Measurements from ENCODE around the gene MAP2K6.

The MAP2K6 gene

DNA sequence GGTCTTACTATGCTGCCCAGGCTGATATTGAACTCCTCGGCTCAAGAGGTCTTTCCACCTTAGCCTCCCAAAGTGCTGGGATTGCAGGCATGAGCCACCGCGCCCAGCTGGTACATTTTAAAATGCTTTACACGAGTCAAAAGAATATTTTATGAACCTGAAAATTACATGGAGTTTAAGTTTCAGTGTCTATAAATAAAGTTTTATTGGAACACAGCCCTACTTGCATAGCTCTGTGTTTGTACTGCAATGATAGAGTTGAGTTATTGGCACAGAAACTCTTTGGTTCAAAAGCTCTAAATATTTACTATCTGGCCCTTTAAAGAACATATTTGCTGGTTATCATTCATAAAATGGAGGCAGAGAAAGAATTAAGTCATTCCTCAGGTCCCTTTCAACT, 24.3 kb downstream of the MAP2K6 start:
- Mint-ChIP-seq H3K4me1 (ENCODE audit: low read depth) (peaks cover 17% of the 10 kb centered on the region), H3K27me3 (no peaks in the 10 kb centered on the region), H3K27ac (no peak overlapping the region), H3K4me3 (no peak overlapping the region), H3K36me3 (peaks cover 14% of the 10 kb centered on the region), H3K9me3 (ENCODE audit: low read depth) (peaks cover 8% of the 10 kb centered on the region)

DNA sequence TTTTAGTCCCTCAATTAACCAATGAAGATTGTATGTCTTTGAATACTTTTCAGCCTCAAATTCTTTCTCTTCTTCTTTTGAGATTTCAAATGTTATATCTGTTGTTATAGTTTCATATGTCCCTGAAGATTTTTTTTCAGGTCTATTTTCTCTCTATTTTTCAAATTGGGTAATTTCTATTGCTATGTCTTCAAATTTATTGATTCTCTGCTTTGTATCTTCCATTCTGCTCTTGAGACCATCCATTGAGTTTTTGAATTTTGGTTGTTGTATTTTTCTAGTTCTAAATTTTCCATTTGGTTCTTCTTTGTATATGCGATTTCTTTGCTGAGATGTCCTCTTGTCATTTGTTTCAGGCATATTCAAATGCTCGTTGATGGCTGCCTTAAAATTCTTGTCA, 26.7 kb downstream of the MAP2K6 start:
- no peak overlapping the region for H3K4me3 Mint-ChIP-seq
- peaks cover 26% of the 10 kb centered on the region for H3K4me1 Mint-ChIP-seq (ENCODE audit: low read depth)
- H3K36me3 Mint-ChIP-seq = peaks cover 12% of the 10 kb centered on the region
- H3K9me3 Mint-ChIP-seq (ENCODE audit: low read depth) = peaks cover 8% of the 10 kb centered on the region
- no peak overlapping the region for H3K27ac Mint-ChIP-seq
- no peaks in the 10 kb centered on the region for H3K27me3 Mint-ChIP-seq

DNA sequence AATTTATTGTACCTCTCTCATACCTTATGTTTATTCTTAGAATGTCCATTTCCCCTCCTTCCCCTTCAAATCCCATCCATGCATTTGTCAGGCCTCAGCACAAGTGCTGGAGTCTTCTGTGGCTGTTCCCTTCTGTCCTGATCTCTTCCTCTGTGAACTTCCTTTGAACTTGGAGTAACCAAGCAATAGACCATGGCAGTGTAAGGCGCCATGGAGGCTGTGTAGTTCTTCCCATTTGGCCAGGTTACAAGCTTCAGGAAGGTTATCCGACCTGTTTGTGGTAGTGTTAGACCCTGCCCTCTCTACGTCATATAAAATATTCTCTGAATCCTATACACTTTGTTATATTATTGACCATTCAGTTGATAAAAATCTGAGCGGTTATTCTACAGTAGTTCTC, 28.6 kb downstream of the MAP2K6 start:
- Mint-ChIP-seq H3K36me3 (peaks cover 6% of the 10 kb centered on the region), H3K9me3 (ENCODE audit: low read depth) (peaks cover 8% of the 10 kb centered on the region), H3K27ac (no peak overlapping the region), H3K4me3 (no peak overlapping the region), H3K27me3 (no peaks in the 10 kb centered on the region), H3K4me1 (ENCODE audit: low read depth) (peaks cover 25% of the 10 kb centered on the region)

- Mint-ChIP-seq H3K9me3 (ENCODE audit: low read depth) (peaks cover 8% of the 10 kb centered on the region), H3K36me3 (peaks cover 8% of the 10 kb centered on the region), H3K4me3 (no peak overlapping the region), H3K4me1 (ENCODE audit: low read depth) (peaks cover 25% of the 10 kb centered on the region), H3K27ac (no peak overlapping the region), H3K27me3 (no peaks in the 10 kb centered on the region)
Measured at GRCh38 chr17:69444023-69444422, 29.5 kb downstream of the MAP2K6 start.

DNA sequence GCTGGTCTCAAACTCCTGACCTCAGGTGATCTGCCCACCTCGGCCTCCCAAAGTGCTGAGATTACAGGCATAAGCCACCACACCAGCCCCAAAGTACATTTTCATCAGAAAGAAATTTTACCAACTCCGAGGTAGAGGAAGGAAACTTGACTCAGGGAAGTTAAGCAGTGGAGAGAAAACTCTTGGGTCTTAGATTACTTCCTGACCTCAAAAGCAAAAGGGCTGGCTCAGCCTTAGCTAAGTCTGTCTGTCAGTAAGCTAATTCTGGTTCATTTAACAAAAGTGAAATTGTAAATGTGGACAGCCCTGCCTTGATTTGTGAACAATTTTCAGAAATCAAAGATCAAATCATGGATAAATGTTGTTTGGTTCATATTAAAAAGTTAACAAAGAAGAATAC, 30.6 kb downstream of the MAP2K6 start:
- peak overlapping the region; percentile 62 for H3K27ac Mint-ChIP-seq
- peaks cover 7% of the 10 kb centered on the region for H3K9me3 Mint-ChIP-seq (ENCODE audit: low read depth)
- peaks cover 4% of the 10 kb centered on the region for H3K36me3 Mint-ChIP-seq
- H3K4me1 Mint-ChIP-seq (ENCODE audit: low read depth) = peaks cover 23% of the 10 kb centered on the region
- no peaks in the 10 kb centered on the region for H3K27me3 Mint-ChIP-seq
- H3K4me3 Mint-ChIP-seq = no peak overlapping the region

- Mint-ChIP-seq H3K27me3 (no peaks in the 10 kb centered on the region), H3K36me3 (peaks cover 11% of the 10 kb centered on the region), H3K27ac (no peak overlapping the region)
Measured at GRCh38 chr17:69447726-69448125, 33.2 kb downstream of the MAP2K6 start.

GRCh38 chr17:69448431-69449102, 34.1 kb downstream of the MAP2K6 start:
- Mint-ChIP-seq H3K36me3 (peaks cover 11% of the 10 kb centered on the region), H3K27me3 (no peaks in the 10 kb centered on the region), H3K27ac (no peak overlapping the region), H3K4me1 (ENCODE audit: low read depth) (peaks cover 42% of the 10 kb centered on the region), H3K4me3 (no peak overlapping the region), H3K9me3 (ENCODE audit: low read depth) (no peaks in the 10 kb centered on the region)

More at GRCh38 chr17:69447726-69448125, 33.2 kb downstream of the MAP2K6 start:
- Mint-ChIP-seq H3K4me3 (no peak overlapping the region), H3K4me1 (ENCODE audit: low read depth) (peaks cover 40% of the 10 kb centered on the region), H3K9me3 (ENCODE audit: low read depth) (no peaks in the 10 kb centered on the region)

DNA sequence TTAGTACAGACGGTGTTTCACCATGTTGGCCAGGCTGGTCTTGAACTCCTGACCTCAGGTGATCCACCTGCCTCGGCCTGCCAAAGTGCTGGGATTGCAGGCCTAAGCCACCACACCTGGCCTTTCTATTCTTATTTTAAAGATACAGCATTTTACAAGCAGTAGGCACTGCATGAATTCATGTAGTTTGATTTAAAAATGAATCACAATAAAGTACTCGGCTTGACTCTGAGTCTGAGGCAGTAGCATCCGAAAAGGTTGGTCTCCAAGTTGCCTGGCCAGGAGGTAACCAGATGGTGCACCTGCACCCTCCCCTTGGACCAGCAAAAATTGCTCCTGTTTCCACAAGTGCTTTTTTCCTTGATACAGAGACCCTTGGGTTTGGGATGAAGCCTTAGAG, 35.6 kb downstream of the MAP2K6 start:
- Mint-ChIP-seq H3K9me3 (ENCODE audit: low read depth) (no peaks in the 10 kb centered on the region), H3K4me3 (no peak overlapping the region), H3K4me1 (ENCODE audit: low read depth) (peaks cover 38% of the 10 kb centered on the region), H3K27ac (no peak overlapping the region), H3K36me3 (peaks cover 11% of the 10 kb centered on the region), H3K27me3 (no peaks in the 10 kb centered on the region)

- Mint-ChIP-seq H3K4me3 (no peak overlapping the region), H3K4me1 (ENCODE audit: low read depth) (peaks cover 32% of the 10 kb centered on the region), H3K27ac (no peak overlapping the region), H3K27me3 (no peaks in the 10 kb centered on the region), H3K36me3 (peaks cover 11% of the 10 kb centered on the region), H3K9me3 (ENCODE audit: low read depth) (no peaks in the 10 kb centered on the region)
Measured at GRCh38 chr17:69450918-69451317, 36.4 kb downstream of the MAP2K6 start.

DNA sequence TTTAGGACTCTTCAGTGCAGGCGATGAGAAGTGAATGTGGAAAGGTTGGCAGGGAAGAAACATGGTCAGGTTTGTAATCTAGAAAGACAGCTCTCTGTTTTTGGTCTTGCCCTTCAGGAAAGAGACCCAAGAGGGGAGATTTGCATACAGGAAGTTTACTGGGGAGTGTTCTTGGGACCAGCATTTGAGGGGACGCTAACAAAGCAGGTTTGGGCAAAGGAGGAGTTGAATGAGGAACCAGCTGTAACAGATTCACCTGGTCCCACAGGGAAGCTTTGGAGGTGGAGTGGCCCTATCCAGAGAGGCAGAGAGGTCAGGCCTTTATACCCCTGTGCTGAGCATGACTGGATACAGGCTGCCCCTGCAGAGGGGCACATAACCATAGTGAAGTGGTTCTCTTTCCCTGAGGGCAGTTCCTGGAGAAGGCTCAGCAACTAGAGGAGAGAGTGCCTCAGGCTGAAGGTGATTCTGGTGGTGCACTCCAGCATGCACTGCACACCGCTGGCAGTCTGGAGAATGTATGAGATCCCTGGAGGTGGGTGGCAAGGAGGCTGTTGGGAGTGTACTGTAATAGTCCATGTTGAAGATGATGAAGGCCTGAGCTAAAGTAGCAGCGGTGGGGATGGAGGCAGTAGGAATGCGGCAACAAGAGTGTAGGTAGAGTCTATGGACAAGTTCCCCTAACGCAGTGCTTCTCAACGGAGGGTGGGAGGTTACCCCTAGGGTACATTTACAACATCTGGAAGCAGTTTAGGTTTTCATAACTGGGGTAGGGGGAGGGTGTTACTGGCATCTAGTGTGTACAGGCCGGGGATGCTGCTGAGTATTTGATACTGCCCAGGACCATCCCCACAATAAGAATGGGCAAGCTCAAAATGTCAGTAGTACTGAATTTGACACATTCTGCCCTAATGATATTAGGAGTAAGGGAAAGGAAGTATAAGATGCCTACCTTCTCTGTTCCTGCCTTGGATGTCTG, 37.2 kb downstream of the MAP2K6 start:
- H3K27ac Mint-ChIP-seq = no peak overlapping the region
- H3K4me1 Mint-ChIP-seq (ENCODE audit: low read depth) = peaks cover 31% of the 10 kb centered on the region
- H3K36me3 Mint-ChIP-seq = peaks cover 12% of the 10 kb centered on the region
- no peak overlapping the region for H3K4me3 Mint-ChIP-seq
- no peaks in the 10 kb centered on the region for H3K9me3 Mint-ChIP-seq (ENCODE audit: low read depth)
- H3K27me3 Mint-ChIP-seq = no peaks in the 10 kb centered on the region

- Mint-ChIP-seq H3K27ac (no peak overlapping the region), H3K9me3 (ENCODE audit: low read depth) (no peaks in the 10 kb centered on the region), H3K27me3 (no peaks in the 10 kb centered on the region), H3K4me3 (no peak overlapping the region), H3K4me1 (ENCODE audit: low read depth) (peaks cover 34% of the 10 kb centered on the region), H3K36me3 (peaks cover 17% of the 10 kb centered on the region)
Measured at GRCh38 chr17:69452664-69453260, 38.3 kb downstream of the MAP2K6 start.

DNA sequence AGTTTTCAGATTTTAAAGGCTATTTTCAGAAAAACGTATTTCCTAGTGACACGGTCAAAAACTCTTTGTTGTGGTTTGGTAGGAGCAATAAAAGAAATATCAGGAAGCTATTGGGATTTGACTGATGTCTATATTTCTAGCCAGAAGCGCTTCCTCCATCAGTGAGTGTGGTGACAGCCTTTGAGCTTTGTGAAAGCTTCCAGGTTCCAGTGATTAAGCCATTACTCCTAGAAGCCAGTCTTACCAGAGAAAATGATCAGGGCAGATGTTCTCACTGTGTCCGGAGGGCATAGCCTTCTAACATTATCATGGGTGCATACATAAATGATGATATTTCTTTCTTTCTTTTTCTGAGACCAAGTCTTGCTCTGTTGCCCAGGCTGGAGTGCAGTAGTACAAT, 39.6 kb downstream of the MAP2K6 start:
- Mint-ChIP-seq H3K4me3 (no peak overlapping the region), H3K27me3 (no peaks in the 10 kb centered on the region), H3K36me3 (peaks cover 13% of the 10 kb centered on the region), H3K9me3 (ENCODE audit: low read depth) (no peaks in the 10 kb centered on the region), H3K27ac (no peak overlapping the region), H3K4me1 (ENCODE audit: low read depth) (peaks cover 36% of the 10 kb centered on the region)

- peaks cover 13% of the 10 kb centered on the region for H3K36me3 Mint-ChIP-seq
- H3K27me3 Mint-ChIP-seq = no peaks in the 10 kb centered on the region
- H3K4me3 Mint-ChIP-seq = no peak overlapping the region
- H3K27ac Mint-ChIP-seq = no peak overlapping the region
- H3K4me1 Mint-ChIP-seq (ENCODE audit: low read depth) = peaks cover 35% of the 10 kb centered on the region
- no peaks in the 10 kb centered on the region for H3K9me3 Mint-ChIP-seq (ENCODE audit: low read depth)
Measured at GRCh38 chr17:69455040-69455439, 40.5 kb downstream of the MAP2K6 start.

- H3K4me1 Mint-ChIP-seq (ENCODE audit: low read depth) = peaks cover 18% of the 10 kb centered on the region
- peaks cover 6% of the 10 kb centered on the region for H3K36me3 Mint-ChIP-seq
- no peak overlapping the region for H3K27ac Mint-ChIP-seq
- no peaks in the 10 kb centered on the region for H3K9me3 Mint-ChIP-seq (ENCODE audit: low read depth)
- no peaks in the 10 kb centered on the region for H3K27me3 Mint-ChIP-seq
- no peak overlapping the region for H3K4me3 Mint-ChIP-seq
Measured at GRCh38 chr17:69457603-69458002, 43.1 kb downstream of the MAP2K6 start.
